ENCODE measurements around the gene PBX1. TPM values are rescaled to one million over a fixed set of nuclear protein-coding genes. Genes with fewer than 3 reads are reported as not detected.
"Not testable (repeated sequence)": the region's sequence is repeated elsewhere in the genome, so short reads cannot be mapped to it uniquely, and the experiment has no call there.

The PBX1 gene
- total RNA-seq, 1 experiment from 2014 or later = 18.5 TPM

DNA sequence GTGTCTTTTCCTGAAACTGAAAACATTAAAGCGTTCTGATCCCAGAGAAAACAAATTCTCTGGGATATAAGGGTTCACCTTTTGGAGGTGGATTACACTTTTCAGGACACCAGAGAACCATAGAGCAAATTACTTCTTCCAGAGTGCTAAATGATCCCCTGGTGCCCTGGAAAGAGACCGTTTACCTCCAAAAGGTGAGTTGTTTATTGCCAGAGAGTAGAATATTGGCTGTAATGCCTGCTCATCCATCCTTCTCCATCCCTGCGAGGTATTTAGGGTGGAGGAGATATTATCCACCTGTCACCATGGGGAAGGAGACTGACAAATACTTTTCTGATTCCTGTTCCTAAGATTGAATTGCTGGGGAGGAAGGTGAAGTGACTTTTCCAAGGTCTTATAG, 30.4 kb downstream of the PBX1 start:
- Histone ChIP-seq H3K4me1 (replicated peaks) (peaks cover 47% of the 10 kb centered on the region), H3K27ac (peak overlapping the region; percentile 80; the same call in 1 of the 2 replicates)

DNA sequence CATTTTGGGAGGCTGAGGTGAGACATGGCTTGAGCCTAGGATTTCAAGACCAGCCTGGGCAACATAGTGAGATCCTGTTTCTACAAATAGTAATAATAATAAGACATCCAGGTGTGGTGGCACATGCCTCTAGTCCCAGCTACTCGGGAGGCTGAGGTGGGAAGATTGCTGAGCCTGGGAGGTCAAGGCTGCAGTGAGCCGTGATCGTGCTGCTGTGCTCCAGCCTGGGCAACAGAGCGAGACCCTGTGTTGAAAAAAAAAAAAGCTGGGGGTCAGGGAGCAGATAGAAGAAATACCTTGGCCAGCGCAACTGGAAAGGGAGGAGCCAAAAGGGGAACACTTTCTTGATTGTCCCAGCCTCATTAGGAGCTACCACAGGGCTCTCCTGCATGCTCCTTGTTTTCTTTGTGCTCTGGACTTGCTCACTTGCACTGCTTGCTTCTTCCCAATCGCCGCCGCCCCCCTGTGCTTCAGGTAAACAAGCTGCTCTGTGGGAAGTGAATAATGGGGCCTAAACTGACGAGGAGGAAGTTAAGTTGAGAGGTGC, 31.1 kb downstream of the PBX1 start:
- DNase-seq (ENCODE audit: low read depth in 1 of 2, low spot score in 2 of 2) = no peak
- Histone ChIP-seq H3K27me3 (replicated peaks) (no peaks in the 10 kb centered on the region), H3K9me3 (replicated peaks) (no peaks in the 10 kb centered on the region), H3K27ac (no peak overlapping the region), H3K4me1 (replicated peaks) (peaks cover 47% of the 10 kb centered on the region), H3K4me3 (no peak overlapping the region), H3K36me3 (no peaks in the 10 kb centered on the region)

More for the DNA sequence above, 30.4 kb downstream of the PBX1 start:
- no peak for DNase-seq (ENCODE audit: low read depth in 1 of 2, low spot score in 2 of 2)
- no peaks in the 10 kb centered on the region for H3K36me3 ChIP-seq
- no peaks in the 10 kb centered on the region for H3K9me3 ChIP-seq (replicated peaks)
- H3K27me3 ChIP-seq (replicated peaks) = no peaks in the 10 kb centered on the region
- H3K4me3 ChIP-seq = no peak overlapping the region

DNA sequence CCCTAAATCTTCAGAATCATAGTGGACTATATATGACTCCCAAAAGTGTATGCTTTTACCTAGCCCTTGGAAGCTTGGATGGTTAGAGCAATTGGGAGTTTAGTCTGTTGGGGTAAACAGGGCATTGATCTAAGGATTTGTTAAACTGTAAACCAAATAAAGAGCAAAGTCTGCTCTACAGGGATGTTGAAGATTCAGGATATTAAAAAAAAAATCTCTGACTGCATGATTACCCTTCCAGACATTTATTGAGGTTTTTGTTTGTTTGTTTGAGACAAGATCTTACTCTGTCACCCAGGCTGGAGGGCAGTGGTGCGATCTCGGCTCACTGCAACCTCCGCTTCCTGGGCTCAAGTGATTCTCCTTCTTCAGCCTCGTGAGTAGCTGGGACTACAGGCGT, 31.6 kb downstream of the PBX1 start:
- Histone ChIP-seq H3K27me3 (replicated peaks) (no peaks in the 10 kb centered on the region), H3K36me3 (no peaks in the 10 kb centered on the region), H3K4me3 (no peak overlapping the region), H3K4me1 (replicated peaks) (peaks cover 47% of the 10 kb centered on the region), H3K9me3 (replicated peaks) (no peaks in the 10 kb centered on the region), H3K27ac (no peak overlapping the region)
- DNase-seq (ENCODE audit: low read depth in 1 of 2, low spot score in 2 of 2) = no peak

DNA sequence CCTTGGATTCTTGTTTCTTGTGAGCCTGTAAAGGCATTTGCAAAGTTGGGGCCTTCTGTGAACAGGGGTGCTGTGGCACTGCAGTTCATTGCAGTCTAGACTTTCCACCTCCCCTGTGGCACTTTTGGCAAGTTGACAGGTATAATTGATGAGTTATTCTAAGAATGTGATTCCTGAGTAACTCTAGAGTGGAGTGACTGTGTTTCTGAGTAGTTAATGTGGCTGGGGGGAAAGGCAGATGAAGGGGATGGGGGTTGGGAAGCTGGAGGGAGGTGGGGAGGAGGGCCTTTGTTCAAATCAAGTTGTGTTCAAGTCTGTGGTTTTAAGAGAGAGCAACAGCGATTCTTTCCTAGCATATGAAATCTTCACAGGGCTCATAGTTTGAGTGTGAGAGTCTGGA, 32.9 kb downstream of the PBX1 start:
- Histone ChIP-seq H3K27ac (peak overlapping the region; percentile 80), H3K36me3 (no peaks in the 10 kb centered on the region), H3K9me3 (replicated peaks) (no peaks in the 10 kb centered on the region), H3K4me3 (no peak overlapping the region), H3K4me1 (replicated peaks) (peaks cover 47% of the 10 kb centered on the region), H3K27me3 (replicated peaks) (no peaks in the 10 kb centered on the region)
- DNase-seq (ENCODE audit: low read depth in 1 of 2, low spot score in 2 of 2) = peak; percentile 65

DNA sequence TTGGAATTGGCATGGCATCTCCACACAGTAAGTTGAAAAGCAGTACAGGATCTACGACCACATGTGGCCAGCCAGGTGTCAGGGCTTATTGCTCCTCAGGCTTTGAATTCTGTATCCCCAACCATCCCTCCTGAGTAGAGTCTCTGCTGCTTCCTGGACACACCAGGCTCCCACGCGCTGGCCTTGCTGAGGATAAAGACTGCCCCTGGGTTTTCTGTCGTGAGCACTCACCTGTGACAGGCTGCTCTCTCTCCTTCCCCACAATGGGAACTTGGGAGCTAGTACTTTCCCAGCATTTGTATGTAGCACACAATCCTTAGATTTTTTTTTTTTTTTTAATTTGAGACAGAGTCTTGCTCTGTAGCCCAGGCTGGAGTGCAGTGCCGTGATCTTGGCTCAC, 33.6 kb downstream of the PBX1 start:
- DNase-seq (ENCODE audit: low read depth in 1 of 2, low spot score in 2 of 2) = no peak
- H3K27me3 ChIP-seq (replicated peaks) = no peaks in the 10 kb centered on the region
- H3K27ac ChIP-seq = peak overlapping the region; percentile 80
- H3K4me3 ChIP-seq = no peak overlapping the region
- H3K4me1 ChIP-seq (replicated peaks) = peaks cover 47% of the 10 kb centered on the region
- H3K36me3 ChIP-seq = no peaks in the 10 kb centered on the region
- H3K9me3 ChIP-seq (replicated peaks) = no peaks in the 10 kb centered on the region

DNA sequence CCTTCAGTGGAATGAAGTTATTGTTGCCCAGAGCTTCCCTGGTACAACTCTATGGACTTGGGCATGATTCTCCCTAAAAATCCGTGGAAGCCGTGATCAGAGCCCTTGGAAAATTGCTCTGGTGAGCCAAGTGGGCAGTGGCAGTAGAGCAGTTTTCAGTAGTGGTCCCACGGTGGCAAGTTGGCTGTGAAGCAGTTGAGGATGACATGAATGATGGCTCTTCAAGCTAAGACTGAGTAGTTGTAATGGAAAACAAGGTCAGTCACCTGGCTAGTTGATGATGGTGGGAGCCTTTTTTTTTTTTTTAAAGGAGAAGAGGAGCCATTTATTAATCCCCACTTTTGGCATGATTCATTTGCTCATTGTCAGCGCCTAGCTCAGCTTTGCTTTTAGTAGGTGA, 36.2 kb downstream of the PBX1 start:
- Histone ChIP-seq H3K27ac (no peak overlapping the region), H3K36me3 (no peaks in the 10 kb centered on the region), H3K9me3 (replicated peaks) (0 out of 2 replicates have a peak, but pooled peaks cover 2% of the 10 kb centered on the region), H3K4me3 (no peak overlapping the region), H3K27me3 (replicated peaks) (no peaks in the 10 kb centered on the region), H3K4me1 (replicated peaks) (peaks cover 46% of the 10 kb centered on the region)
- DNase-seq (ENCODE audit: low read depth in 1 of 2, low spot score in 2 of 2) = no peak

DNA sequence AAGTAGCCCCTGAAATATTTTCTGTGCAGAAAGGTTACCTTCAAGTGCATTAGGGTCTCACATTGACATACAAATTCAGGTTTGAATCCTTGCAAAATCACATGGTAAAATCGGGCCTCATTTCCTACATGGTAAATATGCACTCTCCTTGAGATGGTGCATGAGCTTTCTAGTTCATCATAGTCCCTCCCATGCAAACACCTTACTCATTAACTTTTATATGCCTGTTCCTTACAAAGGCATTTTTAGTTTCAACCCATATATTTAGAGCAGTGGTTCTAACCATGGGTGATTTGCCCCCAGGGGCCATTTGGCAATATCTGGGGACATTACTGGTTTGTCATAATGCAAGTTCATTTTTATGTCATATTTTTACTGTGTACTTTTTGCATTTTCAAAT, 37.2 kb downstream of the PBX1 start:
- H3K36me3 ChIP-seq = no peaks in the 10 kb centered on the region
- peaks cover 36% of the 10 kb centered on the region for H3K4me1 ChIP-seq (replicated peaks)
- H3K9me3 ChIP-seq (replicated peaks) = 0 out of 2 replicates have a peak, but pooled peaks cover 2% of the 10 kb centered on the region
- no peaks in the 10 kb centered on the region for H3K27me3 ChIP-seq (replicated peaks)
- H3K4me3 ChIP-seq = no peak overlapping the region
- DNase-seq (ENCODE audit: low read depth in 1 of 2, low spot score in 2 of 2) = no peak
- H3K27ac ChIP-seq = no peak overlapping the region

DNA sequence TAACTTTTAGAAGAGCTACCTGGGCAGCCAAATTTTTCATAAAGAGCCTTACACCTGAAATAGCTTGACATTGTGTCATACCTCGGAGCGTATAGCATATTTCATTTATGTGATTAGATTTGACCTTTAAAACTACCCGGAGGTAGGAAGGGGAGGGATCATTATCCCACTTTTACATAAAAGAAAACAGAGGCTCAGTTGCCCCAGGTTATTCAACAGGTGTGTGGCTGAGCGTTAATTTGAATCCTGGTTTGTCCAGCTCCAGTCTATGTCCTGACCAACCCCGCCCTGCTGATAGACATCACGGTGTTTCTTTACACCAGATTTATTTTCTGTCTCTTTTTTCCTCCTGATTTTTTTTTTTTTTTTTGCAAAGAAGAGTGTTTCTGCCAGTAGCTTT, 39.7 kb downstream of the PBX1 start:
- DNase-seq (ENCODE audit: low read depth in 1 of 2, low spot score in 2 of 2) = no peak
- Histone ChIP-seq H3K36me3 (no peaks in the 10 kb centered on the region), H3K27ac (no peak overlapping the region), H3K4me3 (no peak overlapping the region), H3K9me3 (replicated peaks) (0 out of 2 replicates have a peak, but pooled peaks cover 2% of the 10 kb centered on the region), H3K27me3 (replicated peaks) (no peaks in the 10 kb centered on the region), H3K4me1 (replicated peaks) (peaks cover 40% of the 10 kb centered on the region)

DNA sequence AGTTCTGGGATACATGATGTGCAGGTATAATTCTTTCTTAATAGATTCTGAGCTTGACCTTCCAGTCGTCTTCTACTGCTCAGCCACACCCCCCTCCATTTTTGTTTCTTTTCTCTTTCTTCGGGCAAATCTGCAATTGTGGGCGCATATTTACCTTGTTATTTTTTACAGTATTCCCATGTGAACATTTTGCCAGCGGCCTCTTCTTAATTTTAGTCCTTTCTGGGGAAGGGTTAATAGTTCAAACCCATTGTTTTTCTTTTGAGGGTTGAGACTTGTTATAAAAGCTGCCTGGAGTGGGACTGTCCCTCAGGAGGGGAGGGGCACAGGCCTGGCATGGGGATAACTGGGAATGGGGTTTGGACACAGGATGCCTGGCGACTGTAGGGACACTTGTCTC, 40.3 kb downstream of the PBX1 start:
- H3K4me1 ChIP-seq (replicated peaks) = peaks cover 44% of the 10 kb centered on the region
- 0 out of 2 replicates have a peak, but pooled peaks cover 2% of the 10 kb centered on the region for H3K9me3 ChIP-seq (replicated peaks)
- peak in 1 of 2 experiments; percentile 25 for DNase-seq (ENCODE audit: low read depth in 1 of 2, low spot score in 2 of 2)
- H3K27me3 ChIP-seq (replicated peaks) = no peaks in the 10 kb centered on the region
- H3K27ac ChIP-seq = no peak overlapping the region
- no peaks in the 10 kb centered on the region for H3K36me3 ChIP-seq
- H3K4me3 ChIP-seq = no peak overlapping the region

DNA sequence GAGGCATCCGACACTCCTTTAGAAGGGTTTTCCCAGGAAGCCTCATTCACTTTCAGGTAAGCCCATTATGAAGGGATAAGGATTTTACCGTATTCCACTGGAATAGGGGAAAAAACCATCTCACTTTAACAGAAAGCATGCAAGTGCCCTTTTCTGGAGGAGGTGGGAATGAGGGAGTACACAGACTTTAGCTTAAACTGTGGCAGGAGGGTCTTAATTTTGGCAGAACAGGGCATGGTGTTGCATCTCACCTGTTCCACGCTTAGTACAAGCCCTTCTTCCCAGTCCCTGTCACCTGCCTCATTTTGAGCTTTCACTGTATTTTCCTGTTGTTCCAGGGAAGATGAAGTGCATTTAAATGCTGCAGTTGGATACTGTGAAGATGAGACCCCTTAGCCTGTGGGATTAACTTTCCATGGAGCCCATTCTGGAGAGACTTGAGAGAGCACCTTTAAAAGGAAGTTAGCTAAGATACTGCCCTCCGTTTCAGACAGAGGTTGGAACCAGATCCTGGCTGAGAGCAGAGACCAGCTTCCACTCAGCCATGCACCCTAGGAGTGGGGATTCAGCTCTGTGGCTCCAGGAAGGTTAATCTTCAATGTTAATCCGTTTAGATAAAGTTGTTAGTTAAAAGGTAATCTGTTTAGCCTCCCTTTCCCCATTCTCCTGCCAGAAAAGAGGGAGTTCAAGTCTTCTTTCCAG, 42.6 kb downstream of the PBX1 start:
- Histone ChIP-seq H3K4me1 (replicated peaks) (peaks cover 64% of the 10 kb centered on the region), H3K27me3 (replicated peaks) (no peaks in the 10 kb centered on the region), H3K36me3 (no peaks in the 10 kb centered on the region), H3K4me3 (no peak overlapping the region), H3K27ac (0 out of 2 replicates have a peak overlapping the region, but pooled peaks have one; percentile 8), H3K9me3 (replicated peaks) (0 out of 2 replicates have a peak, but pooled peaks cover 2% of the 10 kb centered on the region)
- no peak for DNase-seq (ENCODE audit: low read depth in 1 of 2, low spot score in 2 of 2)

DNA sequence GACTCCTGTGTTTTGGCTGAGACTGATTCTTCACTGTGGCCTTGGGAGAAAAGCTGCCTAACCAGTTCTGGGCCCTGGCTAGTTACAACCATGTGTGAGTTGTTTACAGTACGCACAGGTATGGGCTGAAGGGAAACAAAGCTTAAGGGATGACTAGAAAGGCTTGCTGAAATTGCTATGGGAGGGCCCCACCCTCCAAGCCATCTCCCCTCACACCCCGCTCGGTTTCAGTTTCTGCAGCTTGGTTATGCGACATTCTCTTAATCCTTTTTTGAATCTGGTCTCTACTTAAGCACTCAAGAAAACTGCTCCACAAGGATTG, 43.1 kb downstream of the PBX1 start:
- Histone ChIP-seq H3K27ac (peak overlapping the region; percentile 8; the same call in 1 of the 2 replicates), H3K4me3 (no peak overlapping the region), H3K9me3 (replicated peaks) (0 out of 2 replicates have a peak, but pooled peaks cover 2% of the 10 kb centered on the region), H3K27me3 (replicated peaks) (no peaks in the 10 kb centered on the region), H3K36me3 (no peaks in the 10 kb centered on the region), H3K4me1 (replicated peaks) (peaks cover 64% of the 10 kb centered on the region)
- DNase-seq (ENCODE audit: low read depth in 1 of 2, low spot score in 2 of 2) = no peak

DNA sequence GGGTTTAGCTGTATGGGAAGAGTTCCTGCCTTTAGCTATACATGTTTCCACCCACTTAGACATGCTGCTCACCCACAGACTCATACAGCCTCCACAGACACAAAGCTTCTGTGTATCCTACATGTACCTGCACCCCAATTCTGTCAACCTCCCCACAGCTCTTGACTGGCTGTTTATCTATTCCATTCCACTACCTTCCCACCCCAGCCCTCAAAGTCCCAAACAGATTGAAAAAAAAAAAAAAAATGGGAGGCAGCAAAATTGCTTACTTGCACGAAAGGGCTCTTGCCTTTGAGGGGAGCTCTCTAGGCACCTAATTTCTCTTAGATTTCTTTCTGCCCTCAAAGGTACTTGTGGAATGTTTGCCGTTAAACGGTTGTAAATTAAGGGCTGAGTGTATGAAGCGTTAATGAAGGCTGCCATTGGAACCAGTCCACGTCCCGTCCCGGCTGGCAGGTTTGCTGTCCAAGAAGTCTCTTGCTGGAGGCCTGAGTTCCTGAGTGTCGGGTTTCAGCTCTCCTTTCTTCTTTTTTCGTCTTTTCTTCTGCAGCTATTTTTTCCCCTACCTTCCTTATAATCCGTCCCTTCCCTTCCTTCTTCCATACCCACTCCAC, 43.6 kb downstream of the PBX1 start:
- no peaks in the 10 kb centered on the region for H3K27me3 ChIP-seq (replicated peaks)
- no peaks in the 10 kb centered on the region for H3K36me3 ChIP-seq
- 0 out of 2 replicates have a peak, but pooled peaks cover 2% of the 10 kb centered on the region for H3K9me3 ChIP-seq (replicated peaks)
- peak in 1 of 2 experiments; percentile 68 for DNase-seq (ENCODE audit: low read depth in 1 of 2, low spot score in 2 of 2)
- no peak overlapping the region for H3K4me3 ChIP-seq
- peaks cover 64% of the 10 kb centered on the region for H3K4me1 ChIP-seq (replicated peaks)
- peak overlapping the region; percentile 42 for H3K27ac ChIP-seq

DNA sequence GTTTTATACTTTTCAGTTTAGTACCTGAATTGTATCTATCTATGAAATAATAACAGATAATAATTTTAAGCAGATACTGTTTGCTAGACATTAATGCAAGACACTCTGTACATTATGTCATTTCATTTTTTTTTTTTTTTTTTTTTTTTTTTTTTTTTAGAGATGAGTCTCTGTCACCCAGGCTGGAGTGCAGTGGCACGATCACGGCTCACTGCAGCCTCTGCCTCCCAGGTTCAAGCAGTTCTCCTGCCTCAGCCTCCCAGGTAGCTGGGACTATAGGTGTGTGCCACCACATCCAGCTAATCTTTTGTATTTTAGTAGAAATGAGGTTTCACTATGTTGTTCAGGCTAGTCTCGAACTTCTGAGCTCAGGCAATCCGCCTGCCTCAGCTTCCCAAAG, 44.8 kb downstream of the PBX1 start:
- not testable (repeated sequence) for DNase-seq (ENCODE audit: low read depth in 1 of 2, low spot score in 2 of 2); H3K27ac ChIP-seq; H3K27me3 ChIP-seq (replicated peaks); H3K9me3 ChIP-seq (replicated peaks); H3K4me3 ChIP-seq; H3K36me3 ChIP-seq
- peaks cover 64% of the 10 kb centered on the region for H3K4me1 ChIP-seq (replicated peaks)

DNA sequence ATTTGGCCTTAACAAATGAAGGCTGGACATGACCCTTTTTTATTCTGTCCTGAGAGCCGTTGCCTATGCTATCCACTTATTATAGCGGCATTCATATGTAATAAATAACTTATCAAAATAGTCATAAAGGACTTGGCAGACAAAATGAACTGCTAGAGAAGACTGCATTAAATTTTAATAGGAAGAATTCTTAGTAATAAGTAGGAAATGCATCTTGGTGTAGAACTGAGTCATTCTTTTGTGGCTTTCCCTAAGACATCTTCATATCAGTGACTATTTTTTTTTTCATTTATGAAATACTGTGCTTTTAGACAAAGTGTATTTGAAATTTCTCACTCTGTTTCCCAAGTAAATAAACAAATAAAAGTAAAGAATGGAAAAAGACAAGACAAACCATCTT, 45.6 kb downstream of the PBX1 start:
- no peak overlapping the region for H3K4me3 ChIP-seq
- H3K27ac ChIP-seq = no peak overlapping the region
- peaks cover 66% of the 10 kb centered on the region for H3K4me1 ChIP-seq (replicated peaks)
- no peak for DNase-seq (ENCODE audit: low read depth in 1 of 2, low spot score in 2 of 2)
- H3K9me3 ChIP-seq (replicated peaks) = no peaks in the 10 kb centered on the region
- no peaks in the 10 kb centered on the region for H3K27me3 ChIP-seq (replicated peaks)
- no peaks in the 10 kb centered on the region for H3K36me3 ChIP-seq

Measured in SJSA1 (cell line).